K562 (cell line): ENCODE measurements around the gene NTM.

Experiments used
- CBX2 ChIP-seq: fragments of 200-600 bp; sonication (generic); IDR thresholded peaks from one replicate; pipeline ENCODE4 v1.6.1; 2012; ENCODE audit warnings: mild to moderate bottlenecking, low read length, inconsistent platforms; ENCODE audit not compliant: insufficient read depth, poor library complexity, severe bottlenecking
- CCAR2 ChIP-seq: fragments of 200-400 bp; formaldehyde crosslinking; IDR thresholded peaks from 2 replicates; pipeline ENCODE4 v1.6.1; 2017; ENCODE audit warnings: mild to moderate bottlenecking, low read depth, low read length
- CEBPB ChIP-seq: fragments of 450-650 bp; IDR thresholded peaks from 2 replicates; pipeline ENCODE4 v1.6.1; 2016; ENCODE audit warnings: missing genetic modification characterization, missing compliant biosample characterization
- CTCF ChIP-seq, 3 experiments: IDR thresholded peaks in 2 of 3; conservative IDR thresholded peaks in 1 of 3; 2 replicates each; pipeline ENCODE4 v1.5.1; 2011 to 2012; ENCODE audit warnings: low read length in 3 of 3, mild to moderate bottlenecking in 3 of 3, control low read depth in 2 of 3, improper control_type of control experiment in 1 of 3, inconsistent platforms in 1 of 3, low read depth in 1 of 3, mixed read lengths in 1 of 3, moderate library complexity in 1 of 3; ENCODE audit not compliant: insufficient read depth in 2 of 3
- MAFK ChIP-seq: IDR thresholded peaks from 2 replicates; pipeline ENCODE4 v1.6.1; 2011; ENCODE audit warnings: low read length, improper control_type of control experiment
- MXI1 ChIP-seq: IDR thresholded peaks from 2 replicates; pipeline ENCODE4 v1.6.1; 2011; ENCODE audit warnings: low read depth, mild to moderate bottlenecking, improper control_type of control experiment, low read length
- MYC ChIP-seq, 2 experiments: fragments of 250-450 bp in 1 of 2; sonication (Bioruptor Pico) in 1 of 2; IDR thresholded peaks; 2 replicates each; pipeline versions ENCODE4 v1.5.1 to v1.6.1; 2012 to 2021; ENCODE audit warnings: low read depth in 2 of 2, borderline replicate concordance in 1 of 2, improper control_type of control experiment in 1 of 2, low read length in 1 of 2, mild to moderate bottlenecking in 1 of 2, moderate library complexity in 1 of 2
- PHF8 ChIP-seq: fragments of 200-600 bp; sonication (generic); IDR thresholded peaks from 2 replicates; pipeline ENCODE4 v1.6.1; 2012; ENCODE audit warnings: mixed run types, mild to moderate bottlenecking, inconsistent platforms, low read length, moderate library complexity, borderline replicate concordance
- ZBTB49 ChIP-seq: sonication (generic); formaldehyde crosslinking; IDR thresholded peaks from 2 replicates; pipeline ENCODE4 v1.8.0; 2022; ENCODE audit warnings: missing genetic modification reagents, mild to moderate bottlenecking, borderline replicate concordance
- ZBTB8A ChIP-seq: fragments of 450-650 bp; IDR thresholded peaks from 2 replicates; pipeline ENCODE4 v1.6.1; 2018; ENCODE audit warnings: mild to moderate bottlenecking, moderate library complexity; ENCODE audit not compliant: partially characterized antibody
- ZKSCAN3 ChIP-seq: fragments of 250-450 bp; sonication (Bioruptor Pico); IDR thresholded peaks from 2 replicates; pipeline ENCODE4 v1.4.0; 2020
- TF ChIP-seq, protein P1 (sequence below), 2 experiments: fragments of 450-650 bp; formaldehyde crosslinking in 1 of 2; IDR thresholded peaks; 2 replicates each; pipeline versions ENCODE4 v1.4.0 to v1.6.1; 2014 to 2020; ENCODE audit warnings: mild to moderate bottlenecking in 2 of 2, borderline replicate concordance in 1 of 2, low read depth in 1 of 2
- TF ChIP-seq, protein P2 (sequence below): fragments of 250-450 bp; sonication (Bioruptor Pico); IDR thresholded peaks from 2 replicates; pipeline ENCODE4 v1.5.0; 2021; ENCODE audit warnings: mild to moderate bottlenecking, borderline replicate concordance

DNA sequence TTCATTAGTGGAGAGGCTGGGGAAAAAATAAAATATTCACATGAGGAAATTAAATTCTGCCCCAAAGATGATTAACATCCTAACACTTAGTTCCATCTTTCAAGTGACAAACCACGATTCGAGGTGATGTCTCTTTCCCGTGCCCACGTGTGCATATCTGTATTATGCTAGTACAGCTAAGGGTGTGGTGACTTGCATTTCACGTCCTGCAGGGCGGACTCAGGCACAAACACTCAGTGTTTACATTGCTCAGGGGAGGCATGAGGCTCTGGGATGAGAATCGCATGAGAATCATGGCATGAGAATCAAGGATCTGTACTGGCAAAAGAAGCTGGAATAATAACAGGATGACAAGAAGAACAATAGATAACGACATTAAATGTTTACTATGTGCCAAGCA lies 179.4 kb downstream of the NTM start:
- TF ChIP-seq PHF8 (no peak), MYC (IDR thresholded peaks at IDR 0.05; ENCODE audit: low read depth, low read length) (no peak), MYC (CRISPR knock-in tag; IDR thresholded peaks at IDR 0.05; ENCODE audit: borderline replicate concordance, low read depth) (no peak), ZBTB49 (no peak), CCAR2 (no peak), CBX2 (no peak), MXI1 (no peak), CTCF (IDR thresholded peaks at IDR 0.05 in 2 of 3, conservative IDR thresholded peaks at IDR 0.05 in 1 of 3; ENCODE audit: insufficient read depth in 2 of 3, low read depth in 1 of 3, low read length in 3 of 3) (no peak), MAFK (no peak), ZBTB8A (no peak), ZKSCAN3 (no peak), CEBPB (tag) (no peak)
- TF ChIP-seq, protein P1, sequence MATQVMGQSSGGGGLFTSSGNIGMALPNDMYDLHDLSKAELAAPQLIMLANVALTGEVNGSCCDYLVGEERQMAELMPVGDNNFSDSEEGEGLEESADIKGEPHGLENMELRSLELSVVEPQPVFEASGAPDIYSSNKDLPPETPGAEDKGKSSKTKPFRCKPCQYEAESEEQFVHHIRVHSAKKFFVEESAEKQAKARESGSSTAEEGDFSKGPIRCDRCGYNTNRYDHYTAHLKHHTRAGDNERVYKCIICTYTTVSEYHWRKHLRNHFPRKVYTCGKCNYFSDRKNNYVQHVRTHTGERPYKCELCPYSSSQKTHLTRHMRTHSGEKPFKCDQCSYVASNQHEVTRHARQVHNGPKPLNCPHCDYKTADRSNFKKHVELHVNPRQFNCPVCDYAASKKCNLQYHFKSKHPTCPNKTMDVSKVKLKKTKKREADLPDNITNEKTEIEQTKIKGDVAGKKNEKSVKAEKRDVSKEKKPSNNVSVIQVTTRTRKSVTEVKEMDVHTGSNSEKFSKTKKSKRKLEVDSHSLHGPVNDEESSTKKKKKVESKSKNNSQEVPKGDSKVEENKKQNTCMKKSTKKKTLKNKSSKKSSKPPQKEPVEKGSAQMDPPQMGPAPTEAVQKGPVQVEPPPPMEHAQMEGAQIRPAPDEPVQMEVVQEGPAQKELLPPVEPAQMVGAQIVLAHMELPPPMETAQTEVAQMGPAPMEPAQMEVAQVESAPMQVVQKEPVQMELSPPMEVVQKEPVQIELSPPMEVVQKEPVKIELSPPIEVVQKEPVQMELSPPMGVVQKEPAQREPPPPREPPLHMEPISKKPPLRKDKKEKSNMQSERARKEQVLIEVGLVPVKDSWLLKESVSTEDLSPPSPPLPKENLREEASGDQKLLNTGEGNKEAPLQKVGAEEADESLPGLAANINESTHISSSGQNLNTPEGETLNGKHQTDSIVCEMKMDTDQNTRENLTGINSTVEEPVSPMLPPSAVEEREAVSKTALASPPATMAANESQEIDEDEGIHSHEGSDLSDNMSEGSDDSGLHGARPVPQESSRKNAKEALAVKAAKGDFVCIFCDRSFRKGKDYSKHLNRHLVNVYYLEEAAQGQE (IDR thresholded peaks at IDR 0.05; ENCODE audit: borderline replicate concordance): no peak
- TF ChIP-seq, protein P1 (CRISPR knock-in tag; IDR thresholded peaks at IDR 0.05; ENCODE audit: low read depth): no peak
- TF ChIP-seq, protein P2, sequence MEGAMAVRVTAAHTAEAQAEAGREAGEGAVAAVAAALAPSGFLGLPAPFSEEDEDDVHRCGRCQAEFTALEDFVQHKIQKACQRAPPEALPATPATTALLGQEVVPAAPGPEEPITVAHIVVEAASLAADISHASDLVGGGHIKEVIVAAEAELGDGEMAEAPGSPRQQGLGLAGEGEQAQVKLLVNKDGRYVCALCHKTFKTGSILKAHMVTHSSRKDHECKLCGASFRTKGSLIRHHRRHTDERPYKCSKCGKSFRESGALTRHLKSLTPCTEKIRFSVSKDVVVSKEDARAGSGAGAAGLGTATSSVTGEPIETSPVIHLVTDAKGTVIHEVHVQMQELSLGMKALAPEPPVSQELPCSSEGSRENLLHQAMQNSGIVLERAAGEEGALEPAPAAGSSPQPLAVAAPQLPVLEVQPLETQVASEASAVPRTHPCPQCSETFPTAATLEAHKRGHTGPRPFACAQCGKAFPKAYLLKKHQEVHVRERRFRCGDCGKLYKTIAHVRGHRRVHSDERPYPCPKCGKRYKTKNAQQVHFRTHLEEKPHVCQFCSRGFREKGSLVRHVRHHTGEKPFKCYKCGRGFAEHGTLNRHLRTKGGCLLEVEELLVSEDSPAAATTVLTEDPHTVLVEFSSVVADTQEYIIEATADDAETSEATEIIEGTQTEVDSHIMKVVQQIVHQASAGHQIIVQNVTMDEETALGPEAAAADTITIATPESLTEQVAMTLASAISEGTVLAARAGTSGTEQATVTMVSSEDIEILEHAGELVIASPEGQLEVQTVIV: no peak
